ENCODE measurements around the gene KLHDC3.

DNA sequence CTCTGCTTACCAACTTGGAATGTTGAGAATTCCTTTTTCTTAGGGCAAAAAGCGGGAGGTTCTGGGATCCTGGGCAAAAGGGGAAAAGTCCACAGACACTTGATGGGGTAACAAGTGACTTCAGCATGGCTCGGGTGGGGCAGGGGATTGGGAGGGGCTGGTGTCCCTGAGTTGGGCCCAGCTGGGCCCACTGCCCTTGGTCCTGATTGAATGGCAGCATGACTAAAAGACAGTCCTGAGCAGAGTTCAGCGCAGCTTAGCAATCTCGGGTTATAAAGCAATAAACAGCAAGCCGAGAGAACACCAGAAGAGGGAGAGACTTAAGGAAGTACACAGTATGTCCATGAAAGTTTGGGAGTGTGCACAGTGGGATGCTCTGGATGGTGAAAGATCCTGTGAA is 24.1 kb upstream of the KLHDC3 start:
- TF ChIP-seq YY1 (IDR thresholded peaks at IDR 0.05; ENCODE audit: low read depth) (no peak), RAD21 (IDR thresholded peaks at IDR 0.05; ENCODE audit: low read depth) (no peak), TEAD4 (IDR thresholded peaks at IDR 0.05) (no peak), TCF12 (IDR thresholded peaks at IDR 0.05; ENCODE audit: low read depth) (no peak), EP300 (IDR thresholded peaks at IDR 0.05; ENCODE audit: borderline replicate concordance) (no peak), TAF1 (IDR thresholded peaks at IDR 0.05; ENCODE audit: low read depth) (no peak), CEBPB (IDR thresholded peaks at IDR 0.05) (no peak), NFIC (IDR thresholded peaks at IDR 0.05) (no peak), CREB1 (IDR thresholded peaks at IDR 0.05; ENCODE audit: low read depth) (no peak), FOXM1 (IDR thresholded peaks at IDR 0.05; ENCODE audit: borderline replicate concordance, low read depth) (no peak), EGR1 (IDR thresholded peaks at IDR 0.05) (no peak)
- TF ChIP-seq, protein P1, sequence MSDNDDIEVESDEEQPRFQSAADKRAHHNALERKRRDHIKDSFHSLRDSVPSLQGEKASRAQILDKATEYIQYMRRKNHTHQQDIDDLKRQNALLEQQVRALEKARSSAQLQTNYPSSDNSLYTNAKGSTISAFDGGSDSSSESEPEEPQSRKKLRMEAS (IDR thresholded peaks at IDR 0.05): no peak
- TF ChIP-seq, protein P2, sequence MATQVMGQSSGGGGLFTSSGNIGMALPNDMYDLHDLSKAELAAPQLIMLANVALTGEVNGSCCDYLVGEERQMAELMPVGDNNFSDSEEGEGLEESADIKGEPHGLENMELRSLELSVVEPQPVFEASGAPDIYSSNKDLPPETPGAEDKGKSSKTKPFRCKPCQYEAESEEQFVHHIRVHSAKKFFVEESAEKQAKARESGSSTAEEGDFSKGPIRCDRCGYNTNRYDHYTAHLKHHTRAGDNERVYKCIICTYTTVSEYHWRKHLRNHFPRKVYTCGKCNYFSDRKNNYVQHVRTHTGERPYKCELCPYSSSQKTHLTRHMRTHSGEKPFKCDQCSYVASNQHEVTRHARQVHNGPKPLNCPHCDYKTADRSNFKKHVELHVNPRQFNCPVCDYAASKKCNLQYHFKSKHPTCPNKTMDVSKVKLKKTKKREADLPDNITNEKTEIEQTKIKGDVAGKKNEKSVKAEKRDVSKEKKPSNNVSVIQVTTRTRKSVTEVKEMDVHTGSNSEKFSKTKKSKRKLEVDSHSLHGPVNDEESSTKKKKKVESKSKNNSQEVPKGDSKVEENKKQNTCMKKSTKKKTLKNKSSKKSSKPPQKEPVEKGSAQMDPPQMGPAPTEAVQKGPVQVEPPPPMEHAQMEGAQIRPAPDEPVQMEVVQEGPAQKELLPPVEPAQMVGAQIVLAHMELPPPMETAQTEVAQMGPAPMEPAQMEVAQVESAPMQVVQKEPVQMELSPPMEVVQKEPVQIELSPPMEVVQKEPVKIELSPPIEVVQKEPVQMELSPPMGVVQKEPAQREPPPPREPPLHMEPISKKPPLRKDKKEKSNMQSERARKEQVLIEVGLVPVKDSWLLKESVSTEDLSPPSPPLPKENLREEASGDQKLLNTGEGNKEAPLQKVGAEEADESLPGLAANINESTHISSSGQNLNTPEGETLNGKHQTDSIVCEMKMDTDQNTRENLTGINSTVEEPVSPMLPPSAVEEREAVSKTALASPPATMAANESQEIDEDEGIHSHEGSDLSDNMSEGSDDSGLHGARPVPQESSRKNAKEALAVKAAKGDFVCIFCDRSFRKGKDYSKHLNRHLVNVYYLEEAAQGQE (IDR thresholded peaks at IDR 0.05; ENCODE audit: low read depth): no peak
- TF ChIP-seq, protein P3, sequence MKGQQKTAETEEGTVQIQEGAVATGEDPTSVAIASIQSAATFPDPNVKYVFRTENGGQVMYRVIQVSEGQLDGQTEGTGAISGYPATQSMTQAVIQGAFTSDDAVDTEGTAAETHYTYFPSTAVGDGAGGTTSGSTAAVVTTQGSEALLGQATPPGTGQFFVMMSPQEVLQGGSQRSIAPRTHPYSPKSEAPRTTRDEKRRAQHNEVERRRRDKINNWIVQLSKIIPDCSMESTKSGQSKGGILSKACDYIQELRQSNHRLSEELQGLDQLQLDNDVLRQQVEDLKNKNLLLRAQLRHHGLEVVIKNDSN (IDR thresholded peaks at IDR 0.05): no peak

Data from Ishikawa (cell line).